RWPE1 (cell line): ENCODE data around the gene NBEA.

Source experiments
- CTCF ChIA-PET: fragments of 350-600 bp; sonication (Branson Sonifier 250); formaldehyde crosslinking; extraction: SDS; loops from one replicate; lab custom pipeline; 2021; lab: Yijun Ruan, JAX
- POLR2A ChIA-PET: fragments of 400-600 bp; formaldehyde crosslinking; extraction: SDS; loops from one replicate; lab custom pipeline; 2020; ENCODE audit warnings: antibody characterized with exemption; ENCODE audit not compliant: low non-redundant PET; lab: Yijun Ruan, JAX
- DNase-seq: peaks from one replicate; pipeline ENCODE4 v3.0.0; 2012; ENCODE audit warnings: low spot score
- H3K27ac ChIP-seq: fragments of 450-650 bp; 2 replicates; pipeline ENCODE4 v1.5.1; 2017
- CTCF ChIP-seq: fragments of 450-650 bp; conservative IDR thresholded peaks from 2 replicates; pipeline ENCODE4 v1.5.1; 2017; ENCODE audit warnings: low read depth, mild to moderate bottlenecking

The NBEA gene

GRCh38 chr13:35693134-35693784 is 751.2 kb downstream of the NBEA start:
- ChIA-PET POLR2A (no interaction called here), CTCF (no interaction called here)
- no peak for TF ChIP-seq CTCF
- no peak for DNase-seq
- no peak overlapping the region for H3K27ac ChIP-seq

GRCh38 chr13:35694031-35694430 is 752.0 kb downstream of the NBEA start:
- ChIA-PET POLR2A (no interaction called here), CTCF (no interaction called here)
- no peak overlapping the region for H3K27ac ChIP-seq
- TF ChIP-seq CTCF = no peak
- no peak for DNase-seq

- ChIA-PET CTCF (no interaction called here), POLR2A (no interaction called here)
- H3K27ac ChIP-seq = no peak overlapping the region
- no peak for TF ChIP-seq CTCF
- no peak for DNase-seq
Measured at GRCh38 chr13:35694549-35695447, 752.7 kb downstream of the NBEA start.

- CTCF ChIA-PET = no interaction called here
- POLR2A ChIA-PET = no interaction called here
Measured at GRCh38 chr13:35695448-35695770, 753.3 kb downstream of the NBEA start.

GRCh38 chr13:35697186-35697730 is 755.2 kb downstream of the NBEA start:
- H3K27ac ChIP-seq = no peak overlapping the region
- ChIA-PET CTCF (no interaction called here), POLR2A (no interaction called here)
- no peak for TF ChIP-seq CTCF
- no peak for DNase-seq

More at GRCh38 chr13:35695448-35695770, 753.3 kb downstream of the NBEA start:
- no peak for DNase-seq
- no peak overlapping the region for H3K27ac ChIP-seq
- no peak for TF ChIP-seq CTCF

- no peak for DNase-seq
- H3K27ac ChIP-seq = no peak overlapping the region
- POLR2A ChIA-PET = no interaction called here
- CTCF ChIA-PET = no interaction called here
- no peak for TF ChIP-seq CTCF
Measured at GRCh38 chr13:35698911-35699576, 757.0 kb downstream of the NBEA start.
